Panc1 (cell line): ENCODE data around the gene SEC14L2. TPM values are rescaled to one million over a fixed set of nuclear protein-coding genes. Genes with fewer than 3 reads are reported as not detected.

ENCODE experiments used
- ATAC-seq: fragments of 200-7000 bp; cut with Tn5 transposase; 2 replicates; pipeline ENCODE4 v1.9.1; 2020; ENCODE audit warnings: mild to moderate bottlenecking, moderate library complexity
- BruUV-seq: library from RNA; stranded (reverse); fragments of 400-500 nt; replicated peaks from 2 replicates; lab custom pipeline; 2021; lab: Mats Ljungman, UMichigan
- CTCF ChIA-PET: fragments of 300-600 bp; sonication (Branson Sonifier 250); formaldehyde crosslinking; loops from one replicate; lab custom pipeline; 2022; ENCODE audit warnings: antibody characterized with exemption; lab: Charles Lee
- POLR2A ChIA-PET: fragments of 300-600 bp; sonication (Branson Sonifier 250); formaldehyde crosslinking; loops from one replicate; lab custom pipeline; 2022; ENCODE audit warnings: antibody characterized with exemption; lab: Charles Lee
- DNase-seq: peaks from one replicate; pipeline ENCODE4 v3.0.0-alpha.2; 2010; ENCODE audit warnings: low read depth, low spot score
- H3K27ac ChIP-seq: 2 replicates; pipeline ENCODE4 v1.5.1; 2011; ENCODE audit warnings: mild to moderate bottlenecking, low read length, inconsistent platforms
- H3K27me3 ChIP-seq: fragments of 200-500 bp; sonication (Bioruptor generic); 2 replicates; pipeline ENCODE4 v1.6.0; 2014; ENCODE audit warnings: low read length, inconsistent platforms; ENCODE audit not compliant: control insufficient read depth, insufficient read depth
- H3K36me3 ChIP-seq: fragments of 200-500 bp; sonication (Bioruptor generic); 2 replicates; pipeline ENCODE4 v1.5.1; 2014; ENCODE audit warnings: inconsistent platforms, mild to moderate bottlenecking, low read length, moderate library complexity; ENCODE audit not compliant: control insufficient read depth, insufficient read depth
- H3K4me1 ChIP-seq: 2 replicates; pipeline ENCODE4 v1.5.1; 2011; ENCODE audit warnings: inconsistent platforms, mild to moderate bottlenecking, low read length, moderate library complexity; ENCODE audit not compliant: control insufficient read depth, insufficient read depth
- H3K4me3 ChIP-seq, 2 experiments: 2 replicates each; pipeline ENCODE4 v1.5.1; 2011 to 2012; ENCODE audit warnings: low read depth in 2 of 2, low read length in 2 of 2, mild to moderate bottlenecking in 2 of 2, inconsistent platforms in 1 of 2, moderate library complexity in 1 of 2
- H3K9me3 ChIP-seq: fragments of 200-500 bp; sonication (Bioruptor generic); 2 replicates; pipeline ENCODE4 v1.5.1; 2014; ENCODE audit warnings: low read depth, mild to moderate bottlenecking, inconsistent platforms, low read length, moderate library complexity; ENCODE audit not compliant: control insufficient read depth, insufficient read depth
- POLR2AphosphoS5 ChIP-seq: IDR thresholded peaks from 2 replicates; pipeline ENCODE4 v1.6.1; 2012; ENCODE audit warnings: mild to moderate bottlenecking, low read depth, low read length, moderate library complexity
- SIN3A ChIP-seq: IDR thresholded peaks from 2 replicates; pipeline ENCODE4 v1.6.1; 2012; ENCODE audit warnings: low read depth, mild to moderate bottlenecking, low read length, moderate library complexity, borderline replicate concordance; ENCODE audit not compliant: insufficient read depth
- TCF7L2 ChIP-seq: IDR thresholded peaks from 2 replicates; pipeline ENCODE4 v1.6.1; 2011; ENCODE audit warnings: mild to moderate bottlenecking, low read depth, low read length, inconsistent platforms
- in situ Hi-C: cut with HindIII; loops from 2 replicates; pipeline ENCODE4 v1.10.0; 2016; ENCODE audit warnings: low sequenced_read_pairs, low pct_unique_long_range_greater_than_20kb
- intact Hi-C: fragments of 100-400 bp; cut with micrococcal nuclease; formaldehyde crosslinking; loops from one replicate; pipeline ENCODE4 v1.10.0; 2022; ENCODE audit not compliant: unreplicated experiment
- total RNA-seq: library from RNA; stranded (reverse); gene quantifications from one replicate; pipeline ENCODE4 v1.2.1, GENCODE V29; 2021; ENCODE audit not compliant: unreplicated experiment
- TF ChIP-seq, protein P1 (sequence below), 2 experiments: IDR thresholded peaks; 2 replicates each; pipeline ENCODE4 v1.6.1; 2011 to 2012; ENCODE audit warnings: low read depth in 2 of 2, control low read depth in 1 of 2, low read length in 1 of 2, mild to moderate bottlenecking in 1 of 2, moderate library complexity in 1 of 2; ENCODE audit not compliant: insufficient read depth in 1 of 2
- TF ChIP-seq, protein P2 (sequence below): fragments of 450-650 bp; IDR thresholded peaks from 2 replicates; pipeline ENCODE4 v1.5.1; 2017; ENCODE audit warnings: mild to moderate bottlenecking

SEC14L2 gene
- total RNA-seq, 1 experiment from 2014 or later: 10.7 TPM

DNA sequence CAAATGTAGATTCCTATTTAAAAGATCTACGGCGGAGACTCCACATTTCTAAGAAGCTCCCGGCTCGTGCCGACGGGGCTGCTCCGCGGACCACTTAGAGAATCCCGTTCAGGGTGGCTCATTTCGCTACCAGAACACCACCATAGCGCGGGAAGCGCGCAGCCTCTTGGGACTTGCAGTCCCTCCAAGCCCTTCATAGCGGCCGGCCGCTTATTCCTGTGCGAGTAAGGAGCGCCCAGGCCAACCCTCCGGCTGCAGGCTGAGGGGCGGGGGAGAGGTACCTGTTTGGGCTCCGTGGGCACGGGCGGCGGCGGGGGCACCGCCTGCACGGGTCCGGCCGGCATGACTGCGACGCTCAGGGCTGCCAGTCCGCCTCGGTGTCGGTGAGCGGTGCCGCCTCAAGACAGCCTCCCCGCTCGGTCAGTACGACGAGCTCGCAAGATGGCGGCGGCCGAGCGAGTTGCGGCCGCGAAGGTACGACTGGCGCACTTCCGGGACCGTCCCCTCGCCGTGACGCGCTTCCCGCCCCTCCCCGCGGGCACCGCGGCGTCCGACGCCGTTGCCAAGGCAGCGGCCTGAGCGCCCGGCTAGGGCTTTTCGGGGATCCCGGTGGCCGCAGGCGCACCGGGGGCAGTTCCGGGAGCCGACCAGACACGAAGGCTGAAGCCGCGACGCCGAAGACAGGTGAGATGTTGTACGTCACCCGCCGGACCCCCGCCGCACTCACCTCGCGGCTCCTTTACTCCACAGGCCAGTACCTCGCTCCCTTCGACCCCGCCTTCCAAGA lies 40.2 kb upstream of the SEC14L2 start, which contains the start of the genes CCDC157 and SF3A1:
Gene CCDC157 (plus strand): TSS at position 559 of the 787 bp plus-strand sequence. CDS start 8,994 bp downstream, outside the sequence.
Gene SF3A1 (minus strand): TSS at position 446 of the 787 bp plus-strand sequence. CDS start 102 bp downstream, at position 344.
- ATAC-seq (peak; percentile 98), DNase-seq (peak; percentile 10)
- BruUV-seq: no TSS peak
- Histone ChIP-seq H3K27ac (peak within 1 kb of the TSS; percentile 89), H3K36me3 (peaks cover 10% of the 10 kb centered on the region), H3K4me1 (peaks cover 7% of the 10 kb centered on the region; the same call in 1 of the 2 replicates), H3K27me3 (no peaks in the 10 kb centered on the region), H3K9me3 (no peaks in the 10 kb centered on the region), H3K4me3 (peak within 1 kb of the TSS; percentile 87 to 95)
- intact Hi-C loops: no loop called here
- in situ Hi-C loops: no loop called here
- TF ChIP-seq TCF7L2 (0 out of 2 replicates have a peak, but pooled peaks have one; percentile 39), SIN3A (peak; percentile 98; the same call in 1 of the 2 replicates), POLR2AphosphoS5 (peak; percentile 83)
- TF ChIP-seq, protein P1, sequence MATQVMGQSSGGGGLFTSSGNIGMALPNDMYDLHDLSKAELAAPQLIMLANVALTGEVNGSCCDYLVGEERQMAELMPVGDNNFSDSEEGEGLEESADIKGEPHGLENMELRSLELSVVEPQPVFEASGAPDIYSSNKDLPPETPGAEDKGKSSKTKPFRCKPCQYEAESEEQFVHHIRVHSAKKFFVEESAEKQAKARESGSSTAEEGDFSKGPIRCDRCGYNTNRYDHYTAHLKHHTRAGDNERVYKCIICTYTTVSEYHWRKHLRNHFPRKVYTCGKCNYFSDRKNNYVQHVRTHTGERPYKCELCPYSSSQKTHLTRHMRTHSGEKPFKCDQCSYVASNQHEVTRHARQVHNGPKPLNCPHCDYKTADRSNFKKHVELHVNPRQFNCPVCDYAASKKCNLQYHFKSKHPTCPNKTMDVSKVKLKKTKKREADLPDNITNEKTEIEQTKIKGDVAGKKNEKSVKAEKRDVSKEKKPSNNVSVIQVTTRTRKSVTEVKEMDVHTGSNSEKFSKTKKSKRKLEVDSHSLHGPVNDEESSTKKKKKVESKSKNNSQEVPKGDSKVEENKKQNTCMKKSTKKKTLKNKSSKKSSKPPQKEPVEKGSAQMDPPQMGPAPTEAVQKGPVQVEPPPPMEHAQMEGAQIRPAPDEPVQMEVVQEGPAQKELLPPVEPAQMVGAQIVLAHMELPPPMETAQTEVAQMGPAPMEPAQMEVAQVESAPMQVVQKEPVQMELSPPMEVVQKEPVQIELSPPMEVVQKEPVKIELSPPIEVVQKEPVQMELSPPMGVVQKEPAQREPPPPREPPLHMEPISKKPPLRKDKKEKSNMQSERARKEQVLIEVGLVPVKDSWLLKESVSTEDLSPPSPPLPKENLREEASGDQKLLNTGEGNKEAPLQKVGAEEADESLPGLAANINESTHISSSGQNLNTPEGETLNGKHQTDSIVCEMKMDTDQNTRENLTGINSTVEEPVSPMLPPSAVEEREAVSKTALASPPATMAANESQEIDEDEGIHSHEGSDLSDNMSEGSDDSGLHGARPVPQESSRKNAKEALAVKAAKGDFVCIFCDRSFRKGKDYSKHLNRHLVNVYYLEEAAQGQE (IDR thresholded peaks at IDR 0.05; ENCODE audit: insufficient read depth in 1 of 2, low read depth in 2 of 2, low read length in 1 of 2): no peak
- TF ChIP-seq, protein P2, sequence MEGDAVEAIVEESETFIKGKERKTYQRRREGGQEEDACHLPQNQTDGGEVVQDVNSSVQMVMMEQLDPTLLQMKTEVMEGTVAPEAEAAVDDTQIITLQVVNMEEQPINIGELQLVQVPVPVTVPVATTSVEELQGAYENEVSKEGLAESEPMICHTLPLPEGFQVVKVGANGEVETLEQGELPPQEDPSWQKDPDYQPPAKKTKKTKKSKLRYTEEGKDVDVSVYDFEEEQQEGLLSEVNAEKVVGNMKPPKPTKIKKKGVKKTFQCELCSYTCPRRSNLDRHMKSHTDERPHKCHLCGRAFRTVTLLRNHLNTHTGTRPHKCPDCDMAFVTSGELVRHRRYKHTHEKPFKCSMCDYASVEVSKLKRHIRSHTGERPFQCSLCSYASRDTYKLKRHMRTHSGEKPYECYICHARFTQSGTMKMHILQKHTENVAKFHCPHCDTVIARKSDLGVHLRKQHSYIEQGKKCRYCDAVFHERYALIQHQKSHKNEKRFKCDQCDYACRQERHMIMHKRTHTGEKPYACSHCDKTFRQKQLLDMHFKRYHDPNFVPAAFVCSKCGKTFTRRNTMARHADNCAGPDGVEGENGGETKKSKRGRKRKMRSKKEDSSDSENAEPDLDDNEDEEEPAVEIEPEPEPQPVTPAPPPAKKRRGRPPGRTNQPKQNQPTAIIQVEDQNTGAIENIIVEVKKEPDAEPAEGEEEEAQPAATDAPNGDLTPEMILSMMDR: no peak
- ChIA-PET CTCF (interaction anchor here (0.5 kb wide), 1 partner anchor 398 kb away, joined by 3 read pairs; no protein-coding TSS in a partner anchor), POLR2A (interaction anchor here (0.5 to 1.0 kb wide), 2 partner anchors 22 to 738 kb away, joined by 3 read pairs; no protein-coding TSS in a partner anchor)

DNA sequence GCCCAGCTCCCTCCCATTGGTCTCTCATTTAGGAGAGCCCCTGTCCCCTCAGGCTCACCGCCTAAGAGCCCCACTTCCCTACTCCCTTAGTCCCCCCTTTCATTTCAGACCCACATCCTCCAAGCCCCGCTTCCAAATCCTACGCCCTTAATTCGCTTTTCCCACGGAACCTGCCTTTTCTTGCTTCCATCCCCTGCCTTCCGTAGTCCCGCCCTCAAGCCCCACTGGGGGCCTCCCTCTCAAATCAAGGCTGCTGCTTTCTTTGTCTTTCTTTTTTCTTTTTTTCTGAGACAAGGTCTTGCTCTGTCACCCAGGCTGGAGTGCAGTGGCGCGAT lies 39.6 kb upstream of the SEC14L2 start:
- H3K9me3 ChIP-seq: no peaks in the 10 kb centered on the region
- no peak overlapping the region for H3K27ac ChIP-seq
- ATAC-seq: peak; percentile 25
- TF ChIP-seq POLR2AphosphoS5: no peak
- TF ChIP-seq, protein P1 (IDR thresholded peaks at IDR 0.05; ENCODE audit: insufficient read depth in 1 of 2, low read depth in 2 of 2, low read length in 1 of 2): no peak
- no peak for TF ChIP-seq SIN3A
- no peak for TF ChIP-seq TCF7L2
- TF ChIP-seq, protein P2: no peak
- in situ Hi-C loops: no loop called here
- peak overlapping the region; percentile 87 to 95 for H3K4me3 ChIP-seq
- intact Hi-C loops: no loop called here
- ChIA-PET CTCF (interaction anchor here (0.5 kb wide), 1 partner anchor 398 kb away, joined by 3 read pairs; no protein-coding TSS in a partner anchor), POLR2A (interaction anchor here (1.0 kb wide), 1 partner anchor 22 kb away, joined by 3 read pairs; no protein-coding TSS in a partner anchor)
- BruUV-seq: TSS peak; percentile 70
- no peak for DNase-seq
- no peaks in the 10 kb centered on the region for H3K27me3 ChIP-seq
- H3K4me1 ChIP-seq: peaks cover 7% of the 10 kb centered on the region; the same call in 1 of the 2 replicates
- H3K36me3 ChIP-seq: peaks cover 7% of the 10 kb centered on the region; the same call in 1 of the 2 replicates
